ENCODE data around the gene JAZF1.

DNA sequence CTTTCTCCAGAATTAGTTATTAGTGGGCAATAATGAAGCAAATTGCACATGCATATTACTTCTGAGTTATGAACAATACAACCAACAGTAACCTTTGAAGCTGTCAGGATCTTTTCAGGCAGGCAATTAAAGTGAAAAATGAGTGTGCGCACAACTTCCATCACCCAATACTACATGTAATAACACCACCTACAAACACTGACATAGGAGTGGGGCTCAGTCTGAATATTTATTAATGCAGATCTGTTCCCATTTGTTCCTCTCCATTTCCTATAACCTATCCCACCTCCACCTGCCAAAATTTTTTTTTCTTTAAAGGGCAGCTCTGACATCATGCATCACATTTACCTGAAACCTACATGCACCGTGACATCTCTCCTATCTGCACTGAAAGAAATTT lies 177.2 kb downstream of the JAZF1 start:
- TF ChIP-seq, protein P1, sequence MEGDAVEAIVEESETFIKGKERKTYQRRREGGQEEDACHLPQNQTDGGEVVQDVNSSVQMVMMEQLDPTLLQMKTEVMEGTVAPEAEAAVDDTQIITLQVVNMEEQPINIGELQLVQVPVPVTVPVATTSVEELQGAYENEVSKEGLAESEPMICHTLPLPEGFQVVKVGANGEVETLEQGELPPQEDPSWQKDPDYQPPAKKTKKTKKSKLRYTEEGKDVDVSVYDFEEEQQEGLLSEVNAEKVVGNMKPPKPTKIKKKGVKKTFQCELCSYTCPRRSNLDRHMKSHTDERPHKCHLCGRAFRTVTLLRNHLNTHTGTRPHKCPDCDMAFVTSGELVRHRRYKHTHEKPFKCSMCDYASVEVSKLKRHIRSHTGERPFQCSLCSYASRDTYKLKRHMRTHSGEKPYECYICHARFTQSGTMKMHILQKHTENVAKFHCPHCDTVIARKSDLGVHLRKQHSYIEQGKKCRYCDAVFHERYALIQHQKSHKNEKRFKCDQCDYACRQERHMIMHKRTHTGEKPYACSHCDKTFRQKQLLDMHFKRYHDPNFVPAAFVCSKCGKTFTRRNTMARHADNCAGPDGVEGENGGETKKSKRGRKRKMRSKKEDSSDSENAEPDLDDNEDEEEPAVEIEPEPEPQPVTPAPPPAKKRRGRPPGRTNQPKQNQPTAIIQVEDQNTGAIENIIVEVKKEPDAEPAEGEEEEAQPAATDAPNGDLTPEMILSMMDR (conservative IDR thresholded peaks at IDR 0.05; ENCODE audit: low read depth, low read length), result no peak
- TF ChIP-seq EZH2 (IDR thresholded peaks at IDR 0.05; ENCODE audit: borderline replicate concordance, low read depth, low read length, poor library complexity, severe bottlenecking), result no peak
